ENCODE results near the gene EGFR.

EGFR gene

GRCh38 chr7:55085511-55086412 lies 66.9 kb downstream of the EGFR start:
- DNase-seq = no peak

DNA sequence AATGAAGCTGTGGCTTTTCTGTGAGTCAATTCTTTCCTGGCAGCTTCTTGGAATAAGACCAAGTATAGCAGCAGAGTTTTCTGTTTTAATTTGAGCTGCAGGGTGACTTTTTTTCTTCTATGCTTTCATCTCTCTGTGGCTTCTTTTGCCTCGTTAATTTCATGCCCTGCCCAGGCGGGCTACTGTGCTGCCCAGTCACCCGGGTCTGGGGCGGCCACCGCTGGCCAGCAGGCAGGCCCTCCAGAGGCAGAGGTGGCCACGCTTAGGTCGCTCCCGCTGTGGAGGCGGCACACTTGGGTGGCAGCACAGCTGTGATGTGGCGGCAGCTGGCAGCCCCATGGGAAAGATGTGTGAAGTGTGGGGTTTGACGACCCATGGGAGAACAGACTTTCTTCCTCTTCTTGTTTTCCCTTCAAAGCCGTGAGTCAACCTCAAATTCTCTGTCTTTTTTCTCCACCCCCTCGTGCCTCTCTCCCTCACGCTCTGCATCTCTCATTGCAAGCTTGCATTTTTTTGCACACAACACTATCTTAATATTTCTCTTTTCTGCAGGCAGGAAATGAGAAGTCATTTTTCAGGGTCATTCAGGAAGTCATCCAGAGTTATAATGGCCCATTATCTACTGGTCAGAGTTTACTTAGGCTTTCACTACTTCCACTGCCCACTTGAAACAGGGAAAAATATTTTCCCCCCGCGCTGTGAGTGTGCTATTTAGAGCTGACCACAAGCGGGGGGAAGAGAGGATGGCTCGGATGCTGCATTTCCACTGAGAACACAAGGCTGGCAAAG lies 67.8 kb downstream of the EGFR start:
- no peak for DNase-seq

- DNase-seq = no peak
Observed at GRCh38 chr7:55087521-55087961, 68.7 kb downstream of the EGFR start.

GRCh38 chr7:55088107-55088506 lies 69.3 kb downstream of the EGFR start:
- DNase-seq = no peak

- DNase-seq = no peak
Observed at GRCh38 chr7:55088620-55089019, 69.8 kb downstream of the EGFR start.

- no peak for DNase-seq
Observed at GRCh38 chr7:55092186-55092974, 73.6 kb downstream of the EGFR start.

- no peak for DNase-seq
Observed at GRCh38 chr7:55092975-55093373, 74.2 kb downstream of the EGFR start.

DNA sequence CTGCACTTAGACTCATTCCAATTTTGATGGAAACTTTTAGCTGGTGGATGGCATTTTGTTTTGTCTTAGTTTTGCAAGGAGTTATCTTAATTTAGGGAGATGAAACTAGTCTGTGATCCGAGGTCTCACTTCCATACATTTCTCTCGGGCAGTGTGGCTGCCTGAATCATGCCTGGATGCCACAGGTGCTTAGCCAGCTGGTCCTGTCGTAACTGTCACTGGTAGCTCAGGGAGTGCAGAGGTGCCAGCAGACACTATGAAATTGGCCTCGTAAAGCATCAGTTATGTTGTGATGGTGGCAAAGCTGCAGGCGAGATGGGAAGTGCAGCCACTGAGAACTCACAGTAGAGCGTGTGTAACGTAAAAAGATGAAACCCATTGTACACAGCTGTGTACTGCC lies 74.9 kb downstream of the EGFR start:
- no peak for DNase-seq

GRCh38 chr7:55094092-55094690 lies 75.4 kb downstream of the EGFR start:
- no peak for DNase-seq

GRCh38 chr7:55095672-55096071 lies 76.9 kb downstream of the EGFR start:
- DNase-seq = no peak

DNA sequence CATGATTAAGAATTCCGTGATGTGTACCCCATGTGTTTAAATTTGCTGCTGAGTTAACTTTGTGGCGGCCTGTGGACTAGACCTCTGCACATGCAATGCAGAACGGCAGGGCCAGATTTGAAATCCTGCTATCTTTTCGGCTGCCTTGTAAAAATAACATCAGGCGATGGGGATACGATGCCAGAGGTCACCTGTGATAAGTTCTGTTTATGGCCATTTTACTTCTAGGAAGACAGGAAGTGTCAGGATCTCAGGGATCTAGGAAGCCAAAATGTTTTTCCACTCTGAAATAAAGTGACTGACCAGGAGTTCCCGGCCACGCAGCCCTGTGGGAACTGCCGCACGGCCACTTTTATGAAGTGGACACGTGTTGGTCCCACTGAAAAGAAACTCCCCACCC lies 77.5 kb downstream of the EGFR start:
- DNase-seq = no peak

DNA sequence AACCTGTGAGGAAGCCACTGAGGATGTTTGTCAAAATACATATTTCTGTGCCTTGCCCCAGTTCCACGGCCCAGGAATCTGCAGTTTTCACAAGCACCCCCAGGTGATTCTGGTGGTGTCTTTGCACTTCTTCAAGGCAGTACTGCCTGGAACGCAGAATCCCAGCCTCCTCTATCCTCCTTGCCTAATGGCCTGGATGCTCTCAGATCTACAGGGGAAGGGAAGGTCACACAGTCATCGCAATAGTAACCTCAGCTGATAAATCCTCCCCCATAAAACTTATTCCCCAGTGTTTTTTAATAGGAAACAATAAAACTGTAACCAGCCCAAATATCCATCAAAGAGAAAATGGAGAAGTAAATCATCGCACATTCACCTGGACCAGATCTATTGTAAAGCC lies 78.3 kb downstream of the EGFR start:
- DNase-seq = no peak

DNA sequence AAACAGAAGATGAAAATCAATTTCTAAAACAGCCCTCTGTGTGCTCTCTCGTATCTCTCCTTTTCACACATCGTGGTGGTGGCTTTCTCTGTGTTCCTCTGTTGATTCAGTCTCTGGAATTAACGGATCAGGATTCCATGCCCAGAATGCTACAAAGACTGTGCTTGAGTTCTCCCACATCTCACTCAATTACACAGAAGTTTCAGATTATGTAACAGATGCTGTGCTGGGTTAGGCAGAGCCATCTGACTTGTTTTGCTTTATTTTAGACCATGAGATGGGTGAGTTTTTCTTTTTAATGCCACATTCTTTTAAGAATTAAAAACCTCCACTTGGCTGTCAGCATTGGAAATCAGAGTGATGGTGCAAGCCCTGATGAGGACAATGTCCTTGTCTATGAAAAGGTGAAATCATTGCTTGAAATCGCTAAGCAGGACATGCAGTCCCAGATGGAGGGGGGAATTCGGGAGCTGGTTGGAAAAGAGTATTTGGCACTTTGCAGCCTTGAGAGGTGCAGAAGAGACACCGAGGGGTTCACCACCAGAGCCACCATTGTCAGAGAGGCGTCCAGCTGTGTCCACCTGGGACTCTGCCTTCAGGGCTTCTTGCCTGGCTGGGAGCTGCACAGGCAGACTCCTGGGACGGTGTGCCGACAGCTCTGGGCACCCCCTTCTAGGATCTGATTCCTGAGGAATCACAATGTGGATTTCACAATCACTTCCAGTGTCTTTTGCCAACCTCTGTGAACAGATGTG lies 80.4 kb downstream of the EGFR start:
- no peak for DNase-seq

DNA sequence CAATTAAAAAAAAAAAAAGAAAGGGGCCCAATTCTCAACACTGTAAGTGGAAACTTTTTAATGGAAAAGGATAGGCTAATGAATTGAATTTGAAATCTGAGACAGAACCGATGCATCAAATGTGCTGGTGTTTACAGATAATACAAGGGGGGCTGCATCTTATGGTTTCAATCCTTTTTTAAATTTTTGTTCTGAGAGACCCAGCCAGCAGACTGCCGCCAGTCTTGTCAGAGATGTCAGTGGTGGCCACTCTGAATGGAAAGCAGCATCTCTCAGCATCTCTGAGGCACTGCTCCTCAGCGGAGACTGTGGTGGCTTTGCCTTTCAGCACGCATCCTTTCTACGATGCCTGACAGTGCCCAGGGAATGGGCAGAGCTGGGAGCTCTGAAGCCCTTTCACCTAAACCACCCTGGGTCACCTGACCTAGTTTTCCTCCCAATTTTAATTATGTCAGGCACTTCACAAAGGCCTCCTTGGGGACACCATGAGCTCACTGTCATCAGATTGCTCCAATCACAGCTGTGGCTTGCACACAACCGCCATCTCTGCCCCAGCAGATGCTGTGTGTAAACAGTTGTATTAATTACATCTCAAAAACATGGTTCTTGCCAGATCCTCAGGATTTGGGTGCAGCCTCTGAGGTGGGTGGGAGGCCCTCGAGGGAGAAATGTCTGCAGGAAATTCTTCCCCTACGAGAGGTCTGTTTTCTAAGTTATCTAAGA lies 81.2 kb downstream of the EGFR start:
- DNase-seq = no peak

DNA sequence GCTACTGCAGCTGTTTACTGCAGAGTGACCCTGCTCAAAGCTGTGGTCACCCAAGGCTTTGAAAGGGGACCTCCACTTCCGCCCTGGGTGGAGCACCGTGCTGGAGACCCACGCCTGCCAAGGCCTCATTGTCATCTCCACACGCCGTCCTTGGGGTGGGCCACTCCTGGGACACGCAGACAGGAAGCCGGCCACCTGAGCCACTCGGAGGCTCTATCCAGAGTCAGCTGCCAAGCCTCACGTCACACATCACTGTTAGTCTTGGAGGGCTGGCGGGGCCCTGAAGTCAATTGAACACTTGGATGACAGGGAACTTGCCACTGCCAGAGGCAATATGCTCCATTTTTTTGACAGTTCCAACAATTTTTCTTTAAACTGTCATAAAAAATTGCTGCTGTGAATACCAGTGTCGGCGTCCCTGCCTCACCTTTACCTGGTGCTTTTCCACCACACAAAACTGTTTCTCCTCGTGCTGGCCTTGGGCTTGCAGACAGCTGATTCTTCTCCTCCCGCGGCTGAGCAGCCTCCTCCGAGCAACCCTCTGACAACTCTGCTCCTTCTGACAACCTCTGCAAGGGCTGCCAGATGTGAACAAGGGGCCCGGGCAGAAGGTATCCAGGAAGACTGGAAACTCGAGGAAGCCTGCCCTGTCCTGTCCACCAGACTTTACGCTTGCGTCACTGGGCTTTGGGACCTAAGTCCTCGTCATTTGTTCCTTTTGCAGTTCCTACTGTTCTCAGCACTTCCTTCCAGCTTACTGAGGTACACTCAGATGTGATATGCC lies 81.9 kb downstream of the EGFR start:
- DNase-seq = no peak

DNA sequence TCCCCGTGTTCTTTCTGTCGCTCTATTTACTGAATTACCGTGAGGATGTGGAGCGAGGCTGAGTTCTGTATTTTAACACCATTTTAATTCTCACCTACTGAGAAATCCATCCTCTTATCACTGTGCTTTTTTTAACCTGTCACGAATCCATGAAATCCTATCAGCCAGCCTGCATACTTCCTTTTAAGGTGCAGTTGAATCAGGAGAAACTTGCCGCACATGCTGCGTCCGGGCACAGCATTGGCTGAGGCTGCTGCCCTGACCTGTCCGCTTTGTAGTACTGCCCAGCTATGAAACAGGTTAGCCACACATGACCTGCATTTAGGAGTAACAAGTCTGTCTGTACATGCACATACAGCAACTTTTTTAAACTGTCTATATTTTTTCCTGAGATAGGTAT lies 82.5 kb downstream of the EGFR start:
- DNase-seq = no peak

DNA sequence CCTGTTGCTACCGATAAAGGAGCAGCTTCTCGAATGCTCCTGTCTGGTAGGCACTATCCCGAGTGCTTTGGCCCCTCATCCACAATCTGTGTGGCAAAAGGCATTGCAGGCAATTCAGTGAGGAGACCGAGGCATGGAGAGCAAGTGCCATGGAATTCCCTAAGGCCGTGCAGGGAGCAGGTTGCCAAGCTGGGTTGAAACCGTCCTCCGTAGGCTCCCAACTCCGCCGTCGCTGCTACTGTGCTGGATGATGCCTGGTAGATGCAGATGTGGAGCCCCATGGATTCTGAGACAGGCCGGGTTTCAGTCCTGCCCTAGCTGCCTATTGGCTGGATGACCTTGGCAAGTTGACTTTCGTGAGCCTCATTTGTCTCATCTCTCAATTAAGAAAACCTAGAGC lies 85.3 kb downstream of the EGFR start:
- no peak for DNase-seq

DNA sequence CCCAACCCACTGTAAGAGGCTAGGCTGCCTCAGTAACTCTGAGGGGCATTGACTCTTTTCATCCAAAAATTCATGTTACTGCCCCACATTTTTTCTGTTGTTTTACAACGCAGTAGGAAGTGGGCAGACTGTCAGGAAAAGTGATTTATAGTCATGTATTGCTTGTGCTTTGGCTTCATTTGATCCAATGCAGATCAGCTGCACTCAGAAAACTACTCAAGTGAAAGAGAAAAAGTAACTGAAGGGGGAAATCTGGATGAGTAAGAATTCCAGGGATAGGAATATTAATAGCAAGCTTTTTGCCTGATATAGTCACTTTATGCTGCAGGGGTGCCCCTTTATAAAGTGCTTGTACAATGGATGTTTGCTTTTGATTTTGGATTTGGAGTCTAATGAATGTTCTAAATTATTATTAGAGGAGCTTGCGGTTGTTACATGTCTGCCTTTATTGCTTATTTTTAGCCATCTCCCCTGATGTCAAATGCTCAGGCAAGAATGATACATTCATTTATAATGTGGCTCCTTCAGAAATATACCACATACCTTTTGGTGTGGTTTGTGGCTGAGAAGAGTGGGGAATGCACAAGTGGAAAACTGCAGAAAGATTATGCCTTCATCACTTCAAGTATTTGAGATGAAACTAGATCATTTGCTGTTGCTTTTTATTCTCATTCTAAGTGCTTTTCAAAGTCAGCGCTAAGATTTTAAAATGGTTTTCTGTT lies 86.1 kb downstream of the EGFR start:
- DNase-seq = no peak

- DNase-seq = no peak
Observed at GRCh38 chr7:55105952-55106351, 87.1 kb downstream of the EGFR start.

GRCh38 chr7:55107946-55108345 lies 89.1 kb downstream of the EGFR start:
- DNase-seq = no peak
